OCI-LY7 (cell line): ENCODE results near the gene SNX24. TPM values are rescaled to one million over a fixed set of nuclear protein-coding genes. Genes with fewer than 3 reads are reported as not detected.

Experiments
- BruUV-seq: library from RNA; stranded (reverse); fragments of 400-500 nt; replicated peaks from 2 replicates; lab custom pipeline; 2021; lab: Mats Ljungman, UMichigan
- CTCF ChIA-PET: fragments of 300-600 bp; sonication (Branson Sonifier 250); formaldehyde crosslinking; loops from one replicate; lab custom pipeline; 2022; ENCODE audit warnings: antibody characterized with exemption; ENCODE audit not compliant: unreplicated experiment; lab: Charles Lee
- POLR2A ChIA-PET: fragments of 300-600 bp; sonication (Branson Sonifier 250); formaldehyde crosslinking; loops from one replicate; lab custom pipeline; 2022; ENCODE audit warnings: antibody characterized with exemption; lab: Charles Lee
- DNase-seq: peaks from one replicate; pipeline ENCODE4 v3.0.0-alpha.2; 2015; ENCODE audit warnings: low spot score
- H2AFZ ChIP-seq: fragments of 200-600 bp; sonication (generic), shearing (Covaris generic); 2 replicates; pipeline ENCODE4 v1.6.1; 2014; ENCODE audit warnings: mild to moderate bottlenecking, antibody characterized with exemption, low read length, moderate library complexity
- H3K27ac ChIP-seq: fragments of 200-600 bp; sonication (generic); 2 replicates; pipeline ENCODE4 v1.5.1; 2014; ENCODE audit warnings: mixed run types, low read depth, mild to moderate bottlenecking, moderate library complexity, low read length, inconsistent platforms; ENCODE audit not compliant: poor library complexity, severe bottlenecking
- H3K36me3 ChIP-seq: fragments of 200-600 bp; sonication (generic); 2 replicates; pipeline ENCODE4 v1.6.1; 2014; ENCODE audit warnings: mild to moderate bottlenecking, antibody characterized with exemption, low read length, moderate library complexity, mixed read lengths; ENCODE audit not compliant: insufficient read depth
- H3K4me1 ChIP-seq: fragments of 200-600 bp; sonication (generic); 2 replicates; pipeline ENCODE4 v1.5.1; 2014; ENCODE audit warnings: mild to moderate bottlenecking, low read length; ENCODE audit not compliant: insufficient read depth, poor library complexity, severe bottlenecking
- H3K4me2 ChIP-seq: fragments of 200-600 bp; sonication (generic); 2 replicates; pipeline ENCODE4 v1.6.1; 2014; ENCODE audit warnings: mild to moderate bottlenecking, low read length
- H3K4me3 ChIP-seq: fragments of 200-600 bp; sonication (generic); 2 replicates; pipeline ENCODE4 v1.5.1; 2014; ENCODE audit warnings: mild to moderate bottlenecking, low read depth, low read length; ENCODE audit not compliant: poor library complexity, severe bottlenecking
- H3K79me2 ChIP-seq: fragments of 200-600 bp; sonication (generic); 2 replicates; pipeline ENCODE4 v1.6.1; 2016; ENCODE audit warnings: low read depth, mild to moderate bottlenecking, low read length, moderate library complexity, mixed read lengths; ENCODE audit not compliant: insufficient read depth
- H3K9me2 ChIP-seq: fragments of 200-600 bp; sonication (generic); 2 replicates; pipeline ENCODE4 v1.6.1; 2016; ENCODE audit warnings: mild to moderate bottlenecking, low read length, mixed read lengths; ENCODE audit not compliant: insufficient read depth
- H3K9me3 ChIP-seq: fragments of 200-600 bp; sonication (generic); 2 replicates; pipeline ENCODE4 v1.6.1; 2014; ENCODE audit warnings: mild to moderate bottlenecking, mixed run types, low read length, mixed read lengths
- H4K20me1 ChIP-seq: fragments of 200-600 bp; sonication (generic); 2 replicates; pipeline ENCODE4 v1.6.1; 2014; ENCODE audit warnings: mild to moderate bottlenecking, antibody characterized with exemption, low read length, moderate library complexity, mixed read lengths; ENCODE audit not compliant: insufficient read depth
- CTCF ChIP-seq: fragments of 200-600 bp; sonication (generic); conservative IDR thresholded peaks from 2 replicates; pipeline ENCODE4 v1.5.1; 2014; ENCODE audit warnings: mild to moderate bottlenecking, antibody characterized with exemption, low read length, moderate library complexity, mixed read lengths
- EZH2phosphoT487 ChIP-seq: fragments of 200-600 bp; sonication (generic); IDR thresholded peaks from 2 replicates; pipeline ENCODE4 v1.6.1; 2018; ENCODE audit warnings: low read depth, borderline replicate concordance, mild to moderate bottlenecking, mixed run types, antibody characterized with exemption, low read length, moderate library complexity, mixed read lengths
- intact Hi-C: fragments of 100-400 bp; cut with micrococcal nuclease; formaldehyde crosslinking; loops from one replicate; pipeline ENCODE4 v1.10.0; 2022; ENCODE audit not compliant: unreplicated experiment
- total RNA-seq, 2 experiments: library from RNA; depleted of rRNA in 1 of 2; stranded (reverse); fragments of >200 nt in 1 of 2; shearing (Covaris generic) in 1 of 2; gene quantifications; 2 replicates each; pipeline ENCODE4 v1.2.3, GENCODE V29; 2014 to 2022

Gene SNX24
- total RNA-seq, 2 experiments from 2014 or later, result 6.9 to 14.5 TPM

GRCh38 chr5:122942164-122942914 lies 96.9 kb downstream of the SNX24 start:
- CTCF ChIA-PET, result no interaction called here
- TF ChIP-seq CTCF, result no peak
- TF ChIP-seq EZH2phosphoT487, result no peak
- no TSS peak for BruUV-seq
- no peaks in the 10 kb centered on the region for H3K4me1 ChIP-seq
- no peak overlapping the region for H3K4me2 ChIP-seq
- no peak for DNase-seq
- no peaks in the 10 kb centered on the region for H3K9me2 ChIP-seq
- no peak overlapping the region for H3K27ac ChIP-seq
- H4K20me1 ChIP-seq, result no peaks in the 10 kb centered on the region
- intact Hi-C loops, result no loop called here
- H3K9me3 ChIP-seq, result no peaks in the 10 kb centered on the region
- no peaks in the 10 kb centered on the region for H3K79me2 ChIP-seq
- no peak overlapping the region for H3K4me3 ChIP-seq
- H2AFZ ChIP-seq, result no peak overlapping the region
- POLR2A ChIA-PET, result interaction anchor here (0.6 kb wide), 1 partner anchor 237 kb away, joined by 3 read pairs; no protein-coding TSS in a partner anchor
- H3K36me3 ChIP-seq, result no peaks in the 10 kb centered on the region

- no peak overlapping the region for H2AFZ ChIP-seq
- H3K36me3 ChIP-seq, result no peaks in the 10 kb centered on the region
- no TSS peak for BruUV-seq
Measured at GRCh38 chr5:122943050-122943698, 97.8 kb downstream of the SNX24 start.

More at GRCh38 chr5:122943050-122943698, 97.8 kb downstream of the SNX24 start:
- H3K4me3 ChIP-seq, result no peak overlapping the region
- ChIA-PET POLR2A (interaction anchor here (0.6 kb wide), 1 partner anchor 237 kb away, joined by 3 read pairs; no protein-coding TSS in a partner anchor), CTCF (no interaction called here)
- no peaks in the 10 kb centered on the region for H4K20me1 ChIP-seq
- no peaks in the 10 kb centered on the region for H3K4me1 ChIP-seq
- DNase-seq, result no peak
- no peaks in the 10 kb centered on the region for H3K9me3 ChIP-seq
- no peaks in the 10 kb centered on the region for H3K9me2 ChIP-seq
- intact Hi-C loops, result no loop called here
- TF ChIP-seq EZH2phosphoT487, result no peak
- no peak for TF ChIP-seq CTCF
- no peak overlapping the region for H3K4me2 ChIP-seq
- H3K79me2 ChIP-seq, result no peaks in the 10 kb centered on the region
- H3K27ac ChIP-seq, result no peak overlapping the region
